H9 (cell line): ENCODE results near the gene TXLNB. TPM values are rescaled to one million over a fixed set of nuclear protein-coding genes. Genes with fewer than 3 reads are reported as not detected.

ENCODE experiments used
- DNase-seq: peaks from one replicate; pipeline ENCODE4 v3.0.0-alpha.2; 2017
- H2AFZ ChIP-seq: one replicate; pipeline ENCODE4 v1.6.1; 2013; ENCODE audit warnings: mild to moderate bottlenecking, low read length, control low read depth, moderate library complexity
- H2AK5ac ChIP-seq: 2 replicates; pipeline ENCODE4 v1.6.1; 2013; ENCODE audit warnings: low read length, control low read depth, mixed read lengths; ENCODE audit not compliant: insufficient read length
- H2BK120ac ChIP-seq: one replicate; pipeline ENCODE4 v1.6.1; 2013; ENCODE audit warnings: low read depth, mild to moderate bottlenecking, low read length, control low read depth, inconsistent platforms; ENCODE audit not compliant: poor library complexity, severe bottlenecking
- H2BK12ac ChIP-seq: 2 replicates; pipeline ENCODE4 v1.6.1; 2013; ENCODE audit warnings: low read length, control low read depth, mixed read lengths, low read depth; ENCODE audit not compliant: insufficient read length
- H2BK15ac ChIP-seq: 2 replicates; pipeline ENCODE4 v1.6.1; 2013; ENCODE audit warnings: low read depth, low read length, control low read depth
- H2BK20ac ChIP-seq: one replicate; pipeline ENCODE4 v1.6.1; 2013; ENCODE audit warnings: low read depth, mild to moderate bottlenecking, low read length, control low read depth, inconsistent platforms; ENCODE audit not compliant: poor library complexity, severe bottlenecking
- H2BK5ac ChIP-seq: 2 replicates; pipeline ENCODE4 v1.6.1; 2013; ENCODE audit warnings: low read length, control low read depth, mixed read lengths; ENCODE audit not compliant: insufficient read length
- H3K14ac ChIP-seq: 2 replicates; pipeline ENCODE4 v1.6.1; 2013; ENCODE audit warnings: low read length, control low read depth; ENCODE audit not compliant: insufficient read depth
- H3K18ac ChIP-seq: 2 replicates; pipeline ENCODE4 v1.6.1; 2013; ENCODE audit warnings: low read depth, mild to moderate bottlenecking, mixed read lengths, low read length, control low read depth; ENCODE audit not compliant: insufficient read length
- H3K23ac ChIP-seq: 2 replicates; pipeline ENCODE4 v1.6.1; 2013; ENCODE audit warnings: low read length, control low read depth, mixed read lengths, low read depth; ENCODE audit not compliant: insufficient read length
- H3K23me2 ChIP-seq: 2 replicates; pipeline ENCODE4 v1.6.1; 2013; ENCODE audit warnings: low read depth, mild to moderate bottlenecking, mixed read lengths, low read length, control low read depth; ENCODE audit not compliant: insufficient read length, poor library complexity, severe bottlenecking
- H3K27ac ChIP-seq: 2 replicates; pipeline ENCODE4 v1.5.1; 2013; ENCODE audit warnings: low read length, control low read depth, mixed read lengths, low read depth; ENCODE audit not compliant: insufficient read length
- H3K27me3 ChIP-seq: 2 replicates; pipeline ENCODE4 v1.6.1; 2013; ENCODE audit warnings: low read length, control low read depth, inconsistent platforms; ENCODE audit not compliant: insufficient read depth
- H3K4ac ChIP-seq: 2 replicates; pipeline ENCODE4 v1.6.1; 2013; ENCODE audit warnings: low read depth, mild to moderate bottlenecking, control low read depth, inconsistent platforms, low read length, moderate library complexity
- H3K4me1 ChIP-seq: 2 replicates; pipeline ENCODE4 v1.6.1; 2013; ENCODE audit warnings: low read length, control low read depth, inconsistent platforms; ENCODE audit not compliant: insufficient read depth
- H3K4me2 ChIP-seq: 2 replicates; pipeline ENCODE4 v1.6.1; 2013; ENCODE audit warnings: low read length, control low read depth, mixed read lengths; ENCODE audit not compliant: insufficient read length, insufficient read depth
- H3K56ac ChIP-seq: 2 replicates; pipeline ENCODE4 v1.6.1; 2013; ENCODE audit warnings: low read depth, mild to moderate bottlenecking, mixed read lengths, low read length, control low read depth; ENCODE audit not compliant: insufficient read length
- H3K79me1 ChIP-seq: 2 replicates; pipeline ENCODE4 v1.6.1; 2013; ENCODE audit warnings: low read depth, mild to moderate bottlenecking, moderate library complexity, low read length, control low read depth, inconsistent platforms; ENCODE audit not compliant: insufficient read depth, poor library complexity, severe bottlenecking
- H3K79me2 ChIP-seq: 2 replicates; pipeline ENCODE4 v1.6.1; 2013; ENCODE audit warnings: low read length, control low read depth, inconsistent platforms; ENCODE audit not compliant: insufficient read depth
- H3K9ac ChIP-seq: 2 replicates; pipeline ENCODE4 v1.6.1; 2013; ENCODE audit warnings: low read length, control low read depth, mixed read lengths; ENCODE audit not compliant: insufficient read length; ENCODE audit errors: extremely low read depth
- H3K9me3 ChIP-seq: one replicate; pipeline ENCODE4 v1.6.1; 2013; ENCODE audit warnings: low read depth, low read length, inconsistent platforms; ENCODE audit not compliant: control insufficient read depth
- H3T11ph ChIP-seq: one replicate; pipeline ENCODE4 v1.6.1; 2013; ENCODE audit warnings: mild to moderate bottlenecking, low read length, control low read depth, inconsistent platforms
- H4K20me1 ChIP-seq: one replicate; pipeline ENCODE4 v1.6.1; 2013; ENCODE audit not compliant: control insufficient read depth, insufficient read length, insufficient read depth
- H4K5ac ChIP-seq: 2 replicates; pipeline ENCODE4 v1.6.1; 2013; ENCODE audit warnings: low read depth, mild to moderate bottlenecking, mixed read lengths, low read length, control low read depth; ENCODE audit not compliant: insufficient read length
- H4K8ac ChIP-seq: replicated peaks from 2 replicates; pipeline ENCODE4 v1.6.1; 2013; ENCODE audit warnings: low read length, control low read depth, mixed read lengths, low read depth; ENCODE audit not compliant: insufficient read length
- H4K91ac ChIP-seq: 2 replicates; pipeline ENCODE4 v1.6.1; 2013; ENCODE audit warnings: low read depth, mild to moderate bottlenecking, moderate library complexity, mixed read lengths, low read length, control low read depth; ENCODE audit not compliant: insufficient read length
- H3K27ac Mint-ChIP-seq, 3 experiments: 2 replicates in 2 of 3; 3 replicates in 1 of 3; pipeline ENCODE4 v1.8.0; 2020 to 2021; ENCODE audit warnings: mixed read lengths in 3 of 3, mild to moderate bottlenecking in 1 of 3, moderate library complexity in 1 of 3
- H3K27me3 Mint-ChIP-seq: 2 replicates; pipeline ENCODE4 v1.8.0; 2021; ENCODE audit warnings: low read depth, mild to moderate bottlenecking, moderate library complexity, mixed read lengths
- H3K36me3 Mint-ChIP-seq, 3 experiments: 2 replicates in 2 of 3; 3 replicates in 1 of 3; pipeline ENCODE4 v1.8.0; 2020 to 2021; ENCODE audit warnings: low read depth in 3 of 3, mixed read lengths in 3 of 3; ENCODE audit not compliant: insufficient read depth in 1 of 3
- H3K4me1 Mint-ChIP-seq, 2 experiments: 2 replicates each; pipeline ENCODE4 v1.8.0; 2020; ENCODE audit warnings: mixed read lengths in 2 of 2
- H3K4me3 Mint-ChIP-seq, 2 experiments: 2 replicates in 1 of 2; 3 replicates in 1 of 2; pipeline ENCODE4 v1.8.0; 2020 to 2021; ENCODE audit warnings: mild to moderate bottlenecking in 2 of 2, mixed read lengths in 2 of 2, moderate library complexity in 1 of 2
- H3K9me3 Mint-ChIP-seq, 2 experiments: 2 replicates in 1 of 2; 3 replicates in 1 of 2; pipeline ENCODE4 v1.8.0; 2020; ENCODE audit warnings: mild to moderate bottlenecking in 2 of 2, mixed read lengths in 2 of 2, moderate library complexity in 1 of 2
- WGBS: extraction: QIAGEN DNeasy Blood & Tissue Kit; methylation state at CpG from one replicate; pipeline ENCODE4 v1.1.7; 2013; ENCODE audit warnings: missing lambda C conversion rate, low lambda C conversion rate, mixed read lengths; ENCODE audit not compliant: insufficient read length; ENCODE audit errors: extremely low coverage; 5-methylcytosine and 5-hydroxymethylcytosine counted together
- total RNA-seq: library from RNA; stranded (reverse); gene quantifications from 2 replicates; pipeline ENCODE4 v1.2.1, GENCODE V29; 2021
- TF ChIP-seq, protein P1 (sequence below): fragments of 200-600 bp; sonication (generic); conservative IDR thresholded peaks from 3 replicates; pipeline ENCODE4 v1.8.0; 2021; ENCODE audit warnings: antibody characterized with exemption, mild to moderate bottlenecking

TXLNB gene
- total RNA-seq, 1 experiment from 2014 or later, result 0.04 TPM

DNA sequence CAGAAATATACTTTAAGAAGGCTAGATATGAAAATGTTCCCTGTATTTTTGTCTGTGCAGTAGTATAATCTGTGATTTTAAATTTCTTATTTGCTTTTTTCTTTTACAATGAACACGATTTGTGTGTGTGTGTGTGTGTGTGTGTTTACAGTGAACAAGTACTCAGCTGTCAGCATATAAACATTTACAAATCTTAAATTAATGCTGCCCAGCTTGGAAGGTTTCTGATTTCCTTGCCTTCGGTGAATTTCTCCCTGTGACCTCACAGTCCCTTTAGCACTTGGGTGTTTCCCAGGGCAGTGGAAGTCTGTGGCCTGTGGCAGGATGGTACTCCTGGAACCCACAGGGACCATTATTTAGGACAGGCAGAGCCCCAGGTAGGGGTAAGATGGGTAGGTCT is 37.6 kb downstream of the TXLNB start:
- H3K27ac Mint-ChIP-seq, result no peak overlapping the region

More for the DNA sequence above, 37.6 kb downstream of the TXLNB start:
- Histone ChIP-seq H3K9me3 (no peaks in the 10 kb centered on the region), H2BK15ac (no peak overlapping the region), H4K20me1 (no peaks in the 10 kb centered on the region), H3K18ac (no peak overlapping the region), H4K5ac (no peak overlapping the region), H2AFZ (no peak overlapping the region), H3K56ac (no peak overlapping the region), H4K8ac (no peak overlapping the region), H3K4me2 (no peak overlapping the region), H3K4me1 (no peaks in the 10 kb centered on the region; the same call in 1 of the 2 replicates), H3K14ac (no peak overlapping the region), H2BK20ac (no peak overlapping the region), H4K91ac (no peak overlapping the region), H2AK5ac (no peak overlapping the region), H2BK120ac (no peak overlapping the region), H2BK12ac (no peak overlapping the region), H3K9ac (no peak overlapping the region), H3K23ac (no peak overlapping the region), H3K4ac (no peak overlapping the region), H3T11ph (no peak overlapping the region), H2BK5ac (no peak overlapping the region), H3K27ac (no peak overlapping the region), H3K27me3 (no peaks in the 10 kb centered on the region), H3K23me2 (no peaks in the 10 kb centered on the region), H3K79me1 (no peaks in the 10 kb centered on the region), H3K79me2 (no peaks in the 10 kb centered on the region)
- H3K9me3 Mint-ChIP-seq, result no peaks in the 10 kb centered on the region
- no peaks in the 10 kb centered on the region for H3K27me3 Mint-ChIP-seq
- H3K36me3 Mint-ChIP-seq, result no peaks in the 10 kb centered on the region
- TF ChIP-seq, protein P1, sequence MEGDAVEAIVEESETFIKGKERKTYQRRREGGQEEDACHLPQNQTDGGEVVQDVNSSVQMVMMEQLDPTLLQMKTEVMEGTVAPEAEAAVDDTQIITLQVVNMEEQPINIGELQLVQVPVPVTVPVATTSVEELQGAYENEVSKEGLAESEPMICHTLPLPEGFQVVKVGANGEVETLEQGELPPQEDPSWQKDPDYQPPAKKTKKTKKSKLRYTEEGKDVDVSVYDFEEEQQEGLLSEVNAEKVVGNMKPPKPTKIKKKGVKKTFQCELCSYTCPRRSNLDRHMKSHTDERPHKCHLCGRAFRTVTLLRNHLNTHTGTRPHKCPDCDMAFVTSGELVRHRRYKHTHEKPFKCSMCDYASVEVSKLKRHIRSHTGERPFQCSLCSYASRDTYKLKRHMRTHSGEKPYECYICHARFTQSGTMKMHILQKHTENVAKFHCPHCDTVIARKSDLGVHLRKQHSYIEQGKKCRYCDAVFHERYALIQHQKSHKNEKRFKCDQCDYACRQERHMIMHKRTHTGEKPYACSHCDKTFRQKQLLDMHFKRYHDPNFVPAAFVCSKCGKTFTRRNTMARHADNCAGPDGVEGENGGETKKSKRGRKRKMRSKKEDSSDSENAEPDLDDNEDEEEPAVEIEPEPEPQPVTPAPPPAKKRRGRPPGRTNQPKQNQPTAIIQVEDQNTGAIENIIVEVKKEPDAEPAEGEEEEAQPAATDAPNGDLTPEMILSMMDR, result no peak
- peaks cover 0 to 4% of the 10 kb centered on the region in 2 experiments; a peak in 2 of 4 replicates for H3K4me1 Mint-ChIP-seq
- no peak for DNase-seq
- no CpG with 5 or more reads among the region's 2 CpGs for WGBS
- no peak overlapping the region for H3K4me3 Mint-ChIP-seq
